ENCODE results near the gene FKBP3.
A peak's percentile ranks its signal among the peaks of the same experiment; 100 is the strongest.
"Not testable (repeated sequence)": the region's sequence is repeated elsewhere in the genome, so short reads cannot be mapped to it uniquely, and the experiment has no call there.

The FKBP3 gene

GRCh38 chr14:45112896-45113781 lies 21.1 kb downstream of the FKBP3 start:
- peak; percentile 2 to 49 for DNase-seq

GRCh38 chr14:45104561-45104960 lies 29.7 kb downstream of the FKBP3 start:
- no peak for DNase-seq

- DNase-seq: no peak
These were observed 30.5 kb downstream of the FKBP3 start for GRCh38 chr14:45103806-45104205.

- DNase-seq: no peak
These were observed 38.1 kb downstream of the FKBP3 start for GRCh38 chr14:45096218-45096617.

GRCh38 chr14:45095143-45095542 lies 39.1 kb downstream of the FKBP3 start:
- DNase-seq: no peak

GRCh38 chr14:45094275-45094674 lies 40.0 kb downstream of the FKBP3 start:
- DNase-seq: no peak

- no peak for DNase-seq
These were observed 42.6 kb downstream of the FKBP3 start for GRCh38 chr14:45091710-45092109.

- DNase-seq: no peak
These were observed 44.5 kb downstream of the FKBP3 start for GRCh38 chr14:45089813-45090212.

GRCh38 chr14:45084946-45085346 lies 49.3 kb downstream of the FKBP3 start:
- no peak for DNase-seq

GRCh38 chr14:45083976-45084722 lies 50.1 kb downstream of the FKBP3 start, which contains the start of gene PRPF39:
Gene PRPF39, plus strand, starts transcription at chr14:45084116. Its CDS starts 11,124 bp downstream, at chr14:45095240.
- DNase-seq: peak; percentile 93 to 94

- DNase-seq: no peak
These were observed 50.7 kb downstream of the FKBP3 start for GRCh38 chr14:45083617-45083975.

GRCh38 chr14:45082420-45082819 lies 51.9 kb downstream of the FKBP3 start:
- DNase-seq: no peak

- not testable (repeated sequence) for DNase-seq
These were observed 53.2 kb downstream of the FKBP3 start for GRCh38 chr14:45081096-45081495.

- DNase-seq: not testable (repeated sequence)
These were observed 53.8 kb downstream of the FKBP3 start for GRCh38 chr14:45080416-45080968.

GRCh38 chr14:45078323-45078722 lies 56.0 kb downstream of the FKBP3 start:
- DNase-seq: no peak

- DNase-seq: no peak
These were observed 60.9 kb downstream of the FKBP3 start for GRCh38 chr14:45073231-45073879.

- DNase-seq: no peak
These were observed 62.2 kb downstream of the FKBP3 start for GRCh38 chr14:45072126-45072525.

- no peak for DNase-seq
These were observed 64.1 kb downstream of the FKBP3 start for GRCh38 chr14:45070215-45070614.

GRCh38 chr14:45068396-45068795 lies 65.9 kb downstream of the FKBP3 start:
- DNase-seq: no peak

GRCh38 chr14:45066667-45067066 lies 67.6 kb downstream of the FKBP3 start:
- DNase-seq: no peak

- DNase-seq: no peak
These were observed 68.3 kb downstream of the FKBP3 start for GRCh38 chr14:45065956-45066355.

Measured in NCI-H2081 (cell line).